HG03565 (cell line): ENCODE results near the gene RNF5.
"Not testable (repeated sequence)": the region's sequence is repeated elsewhere in the genome, so short reads cannot be mapped to it uniquely, and the experiment has no call there.

ENCODE experiments used
- ATAC-seq: cut with Tn5 transposase; IDR thresholded peaks from one replicate; pipeline ENCODE4 v1.9.1; 2021; ENCODE audit warnings: mild to moderate bottlenecking, moderate library complexity; ENCODE audit not compliant: unreplicated experiment

The RNF5 gene

DNA sequence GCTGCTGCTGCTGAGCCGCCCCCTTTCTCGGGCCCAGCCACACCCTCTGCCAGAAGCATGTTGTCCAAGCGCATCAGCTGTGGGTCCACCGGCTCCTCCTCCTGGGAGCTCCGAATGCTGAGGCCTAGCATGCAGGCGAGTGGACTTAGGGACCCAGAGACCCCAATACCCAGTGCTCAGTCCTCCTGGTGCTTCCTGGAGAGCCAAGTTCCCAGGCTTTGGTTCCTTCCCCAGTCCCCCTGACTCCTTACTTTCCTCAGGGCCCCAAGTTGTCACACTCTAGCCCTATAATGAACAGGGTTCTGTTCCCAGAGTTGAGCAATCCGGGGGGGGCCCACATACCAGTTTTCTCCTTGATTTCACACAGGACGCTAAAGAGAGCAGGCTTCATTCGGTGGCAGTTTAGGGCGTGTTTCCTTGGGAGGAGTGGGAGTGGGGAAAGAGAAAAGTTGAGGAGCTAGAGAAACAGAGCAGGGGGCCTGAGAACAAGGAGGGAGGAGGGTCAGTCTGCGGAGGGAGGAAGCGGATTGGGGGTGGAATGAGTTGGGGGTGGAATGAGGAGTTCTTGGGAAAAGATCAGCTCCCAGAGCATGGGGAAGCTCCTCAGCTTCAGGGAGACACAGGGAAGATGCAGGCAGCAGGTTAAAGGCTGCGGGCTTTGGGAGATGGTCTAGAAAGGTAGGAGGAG, 10.3 kb downstream of the RNF5 start:
- no peak for ATAC-seq

DNA sequence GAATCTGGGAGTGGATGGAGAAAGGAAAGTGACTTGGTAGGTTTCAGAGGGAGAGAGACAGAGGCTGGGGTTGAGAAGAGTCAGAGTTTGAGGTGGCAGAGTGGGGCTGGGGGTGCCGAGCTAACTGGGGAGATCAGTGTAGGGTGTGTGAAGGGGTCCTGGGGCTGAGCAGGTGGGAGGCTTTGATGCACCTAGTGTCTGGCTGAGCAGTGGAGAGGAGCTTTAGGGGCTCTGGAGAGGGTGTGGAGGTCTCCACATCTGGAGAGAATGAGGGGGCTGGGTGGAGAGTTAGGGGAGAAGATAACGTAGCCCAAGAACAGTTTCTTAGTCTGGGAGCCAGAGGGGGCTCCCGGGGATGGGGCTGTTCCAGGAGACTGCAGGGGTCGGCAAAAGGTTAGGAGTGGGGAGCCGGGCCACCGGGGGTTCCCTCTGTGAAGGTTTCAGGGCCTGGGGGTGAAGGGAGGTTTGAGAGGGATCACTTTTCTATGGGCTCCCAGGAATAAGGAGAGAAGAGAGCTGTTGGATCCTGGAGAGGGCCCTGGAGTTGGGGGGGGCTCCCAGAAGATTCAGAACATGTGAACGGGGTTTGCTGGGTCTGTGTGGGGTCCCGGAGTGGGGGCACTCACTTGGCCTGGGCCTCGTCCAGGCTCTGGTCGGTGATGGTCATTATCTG, 11.0 kb downstream of the RNF5 start:
- ATAC-seq = no peak

DNA sequence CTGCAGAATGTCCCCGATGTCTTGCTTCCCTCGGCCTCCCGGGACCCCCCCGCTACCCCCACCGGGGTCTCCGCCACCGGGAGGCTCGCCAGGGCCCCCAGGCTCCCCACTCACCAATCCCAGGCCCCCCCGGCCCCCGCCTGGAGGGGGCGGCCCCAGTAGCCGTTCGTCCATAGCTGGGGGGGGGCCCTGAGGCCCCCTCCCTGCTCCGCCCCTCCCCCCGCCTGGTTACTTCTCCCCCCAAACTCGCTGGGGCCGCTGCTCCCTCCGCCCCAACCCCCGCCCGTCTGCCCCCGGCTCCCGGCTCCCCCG, 11.5 kb downstream of the RNF5 start:
- no peak for ATAC-seq

DNA sequence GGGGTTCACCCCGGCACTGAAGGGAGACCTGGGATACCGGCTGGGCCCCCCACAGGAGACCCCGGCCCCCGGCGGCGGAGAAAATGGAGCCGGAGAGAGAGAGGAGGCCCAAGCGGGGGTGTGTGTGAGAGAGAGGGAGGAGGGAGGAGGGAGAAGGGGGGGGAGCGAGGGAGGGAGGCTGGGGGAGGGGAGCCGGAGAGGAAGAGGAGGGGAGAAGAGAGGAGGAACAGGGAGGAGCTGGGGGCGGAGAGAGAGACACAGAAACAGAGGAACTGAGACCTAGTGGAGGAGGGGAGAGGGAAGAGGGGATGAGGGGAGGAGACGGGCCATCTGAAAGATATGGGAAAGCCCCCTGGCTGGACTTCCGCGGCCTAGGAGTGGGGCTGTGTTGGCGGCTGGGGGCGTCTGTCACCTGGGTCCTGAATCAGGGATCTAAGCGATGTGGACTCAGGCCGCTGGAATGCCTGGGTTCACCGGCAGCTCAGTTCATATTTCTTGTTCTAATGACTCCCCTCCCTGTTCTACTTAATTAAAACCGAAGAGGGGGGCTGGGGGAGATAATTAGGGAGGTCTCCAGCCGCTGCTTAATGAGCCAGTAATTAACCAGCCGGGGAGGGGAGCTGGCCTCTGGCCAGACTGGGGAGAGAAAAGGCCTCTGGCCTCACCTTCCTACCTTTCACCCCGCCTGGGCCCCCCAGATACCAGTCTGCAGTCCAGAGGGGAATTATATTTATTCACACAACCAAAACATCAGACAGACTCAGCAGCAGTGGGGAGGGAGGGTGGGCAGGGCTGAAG, 12.0 kb downstream of the RNF5 start, which contains the start of gene PBX2:
TSS of gene PBX2 (minus strand) at position 149 of the 798 bp plus-strand sequence. CDS start 287 bp downstream, outside the sequence.
- no peak for ATAC-seq

DNA sequence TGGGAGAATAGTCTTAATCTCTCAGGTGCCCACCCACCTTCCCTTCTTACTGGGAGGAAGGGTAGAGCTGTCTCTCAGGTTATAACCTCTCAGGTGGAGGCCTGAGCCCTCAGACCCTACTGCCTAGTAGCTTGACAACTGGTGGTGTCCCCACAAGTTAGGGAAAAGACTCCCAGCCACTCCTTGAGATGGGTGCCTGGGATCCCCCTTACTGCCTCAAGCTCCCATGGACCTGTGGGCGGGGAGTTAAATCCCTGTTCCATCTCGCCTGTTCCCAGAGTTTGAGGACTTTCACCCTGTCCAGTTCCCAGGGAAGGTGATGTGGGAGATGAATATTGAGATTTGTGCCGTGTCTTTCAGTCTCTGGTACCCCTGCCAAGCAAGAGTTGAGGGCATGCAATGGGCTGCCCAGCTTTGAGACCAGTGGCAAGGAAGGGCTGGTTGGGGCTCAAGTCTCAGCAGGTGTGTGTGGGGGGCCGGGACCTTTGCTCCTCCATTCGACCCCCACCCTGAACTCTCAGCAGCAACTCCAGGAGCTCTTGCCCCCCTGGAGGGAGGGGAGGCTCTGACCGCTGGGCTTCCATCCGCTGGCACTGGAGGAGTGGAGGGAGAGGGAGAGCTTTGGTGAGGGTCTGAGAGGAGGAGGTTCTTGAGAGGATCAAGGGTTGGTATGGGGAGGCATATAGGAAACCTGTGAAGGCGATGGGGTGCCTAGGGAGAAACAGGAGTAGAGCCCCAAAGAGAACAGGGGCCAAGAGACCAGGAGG, 12.9 kb downstream of the RNF5 start:
- no peak for ATAC-seq

DNA sequence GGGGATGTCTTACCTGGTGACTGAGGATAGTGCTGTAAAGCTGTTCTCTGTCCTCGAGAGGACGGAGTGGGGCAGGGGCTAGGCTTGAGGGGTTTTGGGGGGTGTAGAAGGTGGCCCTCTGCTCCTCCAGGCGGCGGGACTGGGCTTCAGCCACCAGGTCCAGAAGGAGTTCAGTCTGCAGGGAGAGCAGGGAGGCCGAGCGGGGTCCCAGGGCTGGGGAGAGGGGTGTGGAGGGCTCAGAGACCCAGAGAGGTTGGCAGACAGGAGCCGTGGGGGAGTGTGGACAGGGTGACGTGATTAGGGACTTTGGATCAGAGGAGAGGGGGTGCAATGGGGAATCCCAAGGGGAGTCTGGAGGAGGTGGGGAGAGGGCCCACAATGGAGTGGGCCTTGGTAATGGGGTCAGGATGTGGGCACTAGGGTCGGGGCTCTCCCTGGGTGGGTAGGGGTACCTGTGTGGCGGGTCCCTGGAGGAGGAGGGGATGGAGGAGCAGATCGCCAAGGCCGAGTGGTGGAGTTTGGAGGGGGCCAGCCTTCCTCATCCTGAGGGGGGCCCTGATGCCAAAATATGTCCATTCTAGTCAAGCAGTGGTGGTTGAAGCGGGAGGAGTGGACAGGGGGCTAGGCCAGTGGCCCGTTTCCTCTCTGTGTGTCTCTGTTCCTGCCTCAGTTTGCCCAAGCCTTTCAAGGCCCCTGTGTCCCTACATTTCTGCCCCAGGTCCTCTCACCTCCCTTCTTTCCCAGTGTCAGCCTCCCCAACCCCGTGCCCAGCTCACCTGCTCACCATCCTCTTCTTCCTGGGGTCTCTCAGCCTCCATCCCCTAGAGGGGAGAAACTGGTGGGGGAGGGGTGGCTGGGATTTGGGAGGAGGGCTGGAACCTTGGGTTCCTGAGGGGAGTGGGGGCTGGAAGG, 13.7 kb downstream of the RNF5 start:
- ATAC-seq = no peak

DNA sequence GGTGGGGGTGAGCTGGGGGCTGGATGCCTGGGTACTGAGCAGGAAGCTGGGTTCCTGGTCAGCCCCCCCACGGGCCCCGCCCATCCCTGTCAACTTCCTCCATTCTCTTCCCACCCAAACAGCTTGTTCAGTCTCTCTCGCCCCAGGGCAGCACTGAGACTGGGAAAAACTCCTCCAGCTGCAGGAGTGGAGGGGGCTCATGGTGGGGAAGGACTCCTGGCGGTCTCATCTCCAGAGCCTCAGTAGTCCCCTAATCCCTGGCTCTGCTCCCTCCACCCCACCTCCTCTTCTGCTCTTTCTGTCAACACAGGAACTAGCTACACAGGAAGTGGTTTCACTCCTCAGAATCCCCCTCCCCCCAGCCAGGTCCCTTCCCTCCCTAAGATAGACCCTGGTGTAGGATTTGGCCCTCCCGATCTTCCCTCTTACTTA, 14.4 kb downstream of the RNF5 start, which contains the start of gene GPSM3:
TSS of gene GPSM3 (minus strand) at position 36 of the 432 bp plus-strand sequence. CDS start 130 bp downstream, outside the sequence.
- no peak for ATAC-seq

DNA sequence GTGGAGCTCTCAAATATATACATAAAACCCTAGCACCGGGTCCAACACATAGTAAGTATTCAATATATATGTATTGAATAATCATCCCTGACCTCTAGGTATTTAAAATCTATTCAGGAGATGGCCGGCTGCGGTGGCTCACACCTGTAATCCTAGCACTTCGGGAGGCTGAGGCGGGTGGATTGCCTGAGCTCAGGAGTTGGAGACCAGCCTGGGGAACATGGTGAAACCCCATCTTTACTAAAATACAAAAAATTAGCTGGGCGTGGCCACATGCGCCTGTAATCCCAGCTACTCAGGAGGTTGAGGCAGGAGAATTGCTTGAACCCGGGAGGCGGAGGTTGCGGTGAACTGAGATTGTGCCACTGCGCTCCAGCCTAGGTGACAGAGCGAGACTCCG, 14.9 kb downstream of the RNF5 start:
- ATAC-seq = not testable (repeated sequence)

DNA sequence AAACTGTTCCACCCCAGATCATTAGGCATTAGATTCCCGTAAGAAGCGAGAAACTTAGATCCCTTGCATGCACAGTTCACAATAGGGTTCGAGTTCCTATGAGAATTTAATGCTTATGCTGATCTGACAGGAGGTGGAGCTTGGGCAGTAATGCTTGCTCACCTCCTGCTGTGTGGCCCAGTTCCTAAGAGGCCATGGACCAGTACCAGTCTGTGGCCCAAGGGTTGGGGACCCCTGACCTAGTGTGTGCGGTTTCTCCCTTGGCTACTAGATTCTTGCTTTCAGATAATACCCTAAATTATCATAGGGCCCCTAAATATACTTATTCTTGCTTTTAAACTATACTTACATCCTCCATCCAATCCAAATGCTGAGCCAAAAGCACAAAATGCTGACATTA, 16.2 kb downstream of the RNF5 start:
- ATAC-seq = no peak

DNA sequence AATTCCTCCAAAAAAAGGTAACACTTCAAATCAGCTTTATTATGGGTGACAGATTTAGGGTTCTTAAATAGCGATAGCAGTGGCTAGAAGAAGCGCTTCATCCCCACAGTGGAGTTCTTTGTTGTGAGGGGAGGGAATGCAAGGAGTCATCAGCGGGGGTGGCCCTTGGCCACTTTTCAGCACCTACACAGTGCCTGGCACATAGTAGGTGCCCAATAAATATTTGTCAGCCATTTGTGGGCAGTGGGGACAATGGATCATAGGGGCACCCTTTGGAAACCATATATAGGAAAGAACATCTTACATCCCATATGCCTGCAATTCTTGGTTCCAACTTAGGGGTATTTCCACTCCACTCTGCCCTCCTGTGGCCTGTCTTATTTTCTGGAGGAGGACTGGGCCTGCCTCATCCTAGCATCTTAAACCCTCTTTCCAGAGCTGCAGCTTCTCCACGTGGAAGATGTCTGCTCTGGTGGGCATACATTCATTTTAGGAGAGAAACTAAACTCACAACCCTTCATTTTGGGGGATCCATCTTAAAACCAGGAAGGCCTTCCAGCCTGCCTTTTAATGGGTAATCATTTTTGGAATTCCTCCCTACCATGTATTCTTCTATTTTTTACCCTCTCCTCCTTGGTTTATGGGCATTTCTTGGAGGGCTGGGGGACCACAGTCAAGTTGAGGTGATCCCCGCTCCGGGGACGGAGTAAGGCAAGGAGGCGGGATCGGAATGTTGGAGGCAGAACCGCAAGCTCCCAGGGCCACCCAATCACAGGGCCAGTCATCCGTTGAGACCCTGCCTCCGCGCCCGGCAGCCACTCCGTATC, 16.8 kb downstream of the RNF5 start:
- peak; percentile 63 for ATAC-seq

DNA sequence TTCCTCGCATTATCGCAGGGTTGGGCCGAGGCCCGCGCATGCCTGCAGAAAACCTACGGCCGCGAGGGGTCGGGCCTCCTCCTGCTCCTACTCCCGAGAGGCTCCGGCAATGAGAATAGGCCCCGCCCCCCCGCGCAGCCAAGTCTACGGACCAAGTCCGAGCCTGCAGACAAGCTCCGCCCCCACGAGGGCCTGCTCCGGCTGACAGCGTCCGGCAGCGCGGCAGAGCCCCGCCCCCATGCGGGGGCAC, 17.4 kb downstream of the RNF5 start:
- ATAC-seq = no peak

DNA sequence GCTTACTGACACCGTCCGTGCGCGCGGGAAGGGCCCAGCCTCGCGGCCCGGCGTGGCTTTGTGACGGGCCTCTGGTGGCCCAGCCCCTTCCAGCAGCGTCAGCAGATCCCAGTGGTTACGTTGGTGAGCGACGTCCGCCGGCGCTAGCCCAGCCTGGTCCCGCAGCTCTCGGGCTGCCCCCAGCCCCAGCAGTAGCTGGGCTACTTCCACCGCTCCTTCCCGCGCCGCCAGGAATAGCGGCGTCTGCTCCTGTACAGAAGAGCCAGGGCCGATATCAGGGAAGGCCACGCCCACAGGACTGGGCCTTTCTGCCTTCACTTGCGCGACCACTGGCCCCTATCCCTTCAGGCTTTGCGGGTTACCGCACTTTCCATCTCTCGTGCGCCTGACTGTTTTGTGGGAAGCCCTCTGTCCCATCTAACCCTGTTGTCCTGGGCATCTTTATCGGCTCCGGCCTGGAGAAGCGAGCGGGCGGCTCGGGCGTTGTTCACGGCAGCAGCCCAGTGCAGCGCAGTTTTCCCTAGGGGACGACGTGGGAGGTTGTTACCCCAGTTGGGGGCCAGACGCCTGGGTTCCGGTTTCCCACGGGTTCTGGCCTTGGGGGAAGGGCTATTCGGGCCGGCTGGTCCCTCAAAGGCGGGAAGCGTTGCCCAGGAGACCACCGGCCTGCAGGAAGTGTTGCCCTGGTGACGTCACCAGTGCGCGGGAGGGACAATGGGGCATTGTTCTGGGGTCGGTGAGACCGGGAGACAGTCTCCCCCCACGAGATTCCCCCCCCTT, 17.9 kb downstream of the RNF5 start:
- ATAC-seq = peak; percentile 75

DNA sequence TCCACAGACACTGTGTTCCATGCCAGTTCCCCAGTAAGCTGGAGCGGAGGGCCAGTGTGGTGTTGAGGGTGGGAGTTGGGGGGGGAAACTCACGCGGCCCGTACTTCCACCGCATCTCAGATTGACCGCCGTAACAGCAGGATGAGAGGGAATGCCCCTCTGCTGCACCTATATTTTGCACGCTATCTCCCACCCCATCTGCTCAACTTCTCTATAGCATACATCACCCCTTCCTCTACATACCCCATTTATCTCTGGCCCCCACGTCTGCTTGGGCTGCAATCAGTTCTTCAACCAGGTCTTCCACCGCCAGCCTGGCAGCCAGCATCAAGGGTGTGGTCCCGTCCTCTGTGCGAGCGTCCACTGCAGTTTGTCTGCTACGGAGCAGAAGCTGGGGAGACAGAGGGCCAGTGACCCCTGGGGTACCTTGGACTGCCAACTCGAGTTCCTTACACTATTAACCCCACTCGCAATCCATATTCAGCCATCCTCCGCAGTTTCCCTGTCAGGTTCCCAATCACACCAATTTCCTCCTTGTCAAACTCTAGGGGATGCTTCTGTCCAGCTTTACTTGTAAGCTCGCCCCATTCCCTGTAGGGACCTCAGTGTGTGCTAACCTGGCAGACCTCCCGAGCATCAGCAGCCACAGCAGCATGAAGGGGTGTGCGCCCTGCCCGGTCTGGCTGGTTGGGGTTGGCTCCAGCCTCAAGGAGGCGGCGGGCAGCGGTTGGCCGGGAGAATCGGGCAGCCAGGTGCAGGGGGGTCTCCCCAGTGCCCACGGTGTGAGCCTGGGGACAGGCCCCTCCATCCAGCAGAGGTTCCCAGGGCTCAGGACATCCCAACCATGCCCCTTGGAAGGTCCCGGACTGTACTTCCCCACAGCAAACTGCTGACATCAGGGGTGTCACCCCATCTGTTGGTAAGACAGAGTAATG, 18.7 kb downstream of the RNF5 start:
- ATAC-seq = no peak

DNA sequence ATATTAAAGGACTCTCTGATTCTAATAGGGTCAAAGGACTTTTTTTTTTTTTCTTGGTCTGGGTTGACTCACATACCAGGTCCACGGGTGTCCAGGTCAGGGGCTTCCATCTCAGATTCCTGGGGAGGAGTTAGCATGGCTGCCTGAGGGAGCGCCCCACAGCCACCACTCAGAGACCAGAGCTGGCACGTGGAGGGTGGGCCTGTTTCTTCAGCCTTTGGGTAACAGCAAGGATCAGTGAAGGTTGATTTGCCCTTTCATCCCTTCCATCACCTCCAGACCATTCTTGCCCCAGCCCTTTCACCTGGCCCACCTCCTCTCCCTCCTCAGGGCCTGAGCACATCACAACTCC, 20.1 kb downstream of the RNF5 start:
- ATAC-seq = no peak

DNA sequence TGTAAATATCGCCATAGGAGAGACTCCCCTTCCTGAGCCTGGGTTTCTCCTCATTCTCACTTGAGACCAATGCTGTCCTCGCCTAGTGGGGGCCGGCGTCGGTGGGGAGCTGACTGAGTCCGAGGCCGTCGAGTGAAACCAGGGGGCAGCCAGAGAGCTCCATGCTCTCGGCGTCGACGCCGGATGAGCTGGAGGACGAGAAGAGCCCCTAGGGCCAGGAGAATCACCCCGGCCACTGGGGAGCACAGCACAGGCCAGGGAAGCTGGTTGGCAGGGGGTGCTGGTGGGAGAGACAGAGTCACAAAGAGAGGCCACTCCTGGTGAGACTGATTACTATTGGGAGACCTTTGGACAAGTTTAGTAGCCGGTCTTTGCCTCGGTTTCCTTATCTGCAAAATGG, 20.7 kb downstream of the RNF5 start:
- ATAC-seq = no peak

DNA sequence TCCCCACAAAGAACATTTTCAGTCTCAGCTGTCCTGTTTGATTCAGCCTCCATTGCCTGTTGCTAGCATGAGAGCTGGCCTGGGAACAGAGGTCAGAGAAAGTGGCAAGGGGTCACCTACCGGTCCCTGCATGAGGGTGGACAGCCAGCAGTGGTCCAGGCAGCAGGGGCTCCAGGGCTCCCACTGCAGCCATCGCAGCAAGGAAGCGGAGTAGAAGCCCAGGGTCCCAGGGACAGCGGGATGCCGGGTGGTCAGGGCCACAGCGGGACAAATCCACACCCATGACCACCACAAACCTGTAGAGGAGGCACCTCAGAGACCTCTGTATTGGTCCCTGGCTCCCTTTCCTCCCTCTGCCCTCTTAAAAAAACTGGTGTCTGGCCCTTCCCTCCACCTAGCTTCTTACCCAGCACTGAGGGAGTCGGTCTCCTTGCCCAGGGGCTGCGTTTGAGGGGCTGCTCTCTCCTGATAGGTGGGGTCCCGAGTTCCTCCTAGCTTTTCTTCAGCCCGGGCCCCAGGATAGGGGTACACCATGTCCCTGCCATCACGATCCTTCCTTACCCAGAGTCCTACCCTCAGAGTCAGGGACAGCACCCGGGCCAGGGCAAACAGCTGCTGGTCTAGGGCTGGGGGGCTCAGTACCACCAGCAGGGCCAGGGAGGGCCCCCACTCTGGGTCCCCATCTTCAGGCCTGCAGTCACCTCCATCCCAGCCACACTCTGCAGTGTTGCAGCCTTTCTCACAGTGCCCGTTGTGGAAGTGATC, 22.7 kb downstream of the RNF5 start:
- no peak for ATAC-seq

DNA sequence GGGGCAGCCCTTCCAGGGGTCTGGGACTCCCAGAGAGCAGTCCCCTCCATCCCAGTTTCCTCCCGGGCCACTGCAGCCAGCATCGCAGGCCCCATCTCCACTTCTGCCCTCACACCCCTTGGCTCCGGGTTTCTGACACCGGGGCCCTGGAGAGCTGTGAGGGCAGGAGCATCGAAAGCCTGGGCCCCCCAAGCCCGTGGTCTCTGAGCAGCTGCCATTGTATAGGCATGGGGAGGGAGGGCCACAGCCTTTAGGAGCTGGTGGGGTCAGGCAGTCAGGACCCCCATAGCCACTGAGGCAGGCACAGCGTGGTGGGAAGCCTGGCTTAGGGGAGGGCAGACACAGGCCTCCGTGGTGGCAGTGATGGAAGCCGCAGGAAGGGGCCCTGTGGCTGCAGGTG, 24.0 kb downstream of the RNF5 start:
- no peak for ATAC-seq
